HL-60 (cell line): ENCODE measurements around the gene TRAK2.

Source experiments
- GABPA ChIP-seq: IDR thresholded peaks from 2 replicates; pipeline ENCODE4 v1.6.1; 2012; ENCODE audit warnings: low read depth
- POLR2AphosphoS5 ChIP-seq: IDR thresholded peaks from 2 replicates; pipeline ENCODE4 v1.6.1; 2012; ENCODE audit warnings: low read depth
- SPI1 ChIP-seq: IDR thresholded peaks from 2 replicates; pipeline ENCODE4 v1.6.1; 2012; ENCODE audit warnings: low read depth, mild to moderate bottlenecking, borderline replicate concordance
- TF ChIP-seq, protein P1 (sequence below): IDR thresholded peaks from one replicate; pipeline ENCODE4 v1.5.1; 2011; ENCODE audit warnings: low read length, control low read depth, inconsistent platforms; ENCODE audit not compliant: insufficient read depth

DNA sequence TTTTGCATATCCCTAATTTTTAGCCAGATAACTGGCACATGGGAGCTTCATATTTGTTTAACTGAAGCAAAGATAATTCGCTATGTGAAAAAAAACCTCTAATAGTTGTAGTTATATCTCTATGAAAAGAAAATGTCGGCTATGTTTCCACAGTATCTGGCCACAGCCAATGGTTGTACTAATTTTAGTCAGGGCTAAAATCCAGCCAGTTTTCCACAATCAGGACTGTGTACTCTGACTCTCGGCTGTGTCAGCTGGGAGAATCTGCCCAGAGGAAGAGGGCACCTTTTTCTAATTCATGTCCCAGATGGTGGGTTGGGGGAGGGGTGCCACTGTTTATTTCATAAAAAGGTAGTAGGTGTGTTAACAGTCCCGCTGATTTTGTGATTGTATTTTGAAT, 39.0 kb upstream of the TRAK2 start:
- TF ChIP-seq, protein P1, sequence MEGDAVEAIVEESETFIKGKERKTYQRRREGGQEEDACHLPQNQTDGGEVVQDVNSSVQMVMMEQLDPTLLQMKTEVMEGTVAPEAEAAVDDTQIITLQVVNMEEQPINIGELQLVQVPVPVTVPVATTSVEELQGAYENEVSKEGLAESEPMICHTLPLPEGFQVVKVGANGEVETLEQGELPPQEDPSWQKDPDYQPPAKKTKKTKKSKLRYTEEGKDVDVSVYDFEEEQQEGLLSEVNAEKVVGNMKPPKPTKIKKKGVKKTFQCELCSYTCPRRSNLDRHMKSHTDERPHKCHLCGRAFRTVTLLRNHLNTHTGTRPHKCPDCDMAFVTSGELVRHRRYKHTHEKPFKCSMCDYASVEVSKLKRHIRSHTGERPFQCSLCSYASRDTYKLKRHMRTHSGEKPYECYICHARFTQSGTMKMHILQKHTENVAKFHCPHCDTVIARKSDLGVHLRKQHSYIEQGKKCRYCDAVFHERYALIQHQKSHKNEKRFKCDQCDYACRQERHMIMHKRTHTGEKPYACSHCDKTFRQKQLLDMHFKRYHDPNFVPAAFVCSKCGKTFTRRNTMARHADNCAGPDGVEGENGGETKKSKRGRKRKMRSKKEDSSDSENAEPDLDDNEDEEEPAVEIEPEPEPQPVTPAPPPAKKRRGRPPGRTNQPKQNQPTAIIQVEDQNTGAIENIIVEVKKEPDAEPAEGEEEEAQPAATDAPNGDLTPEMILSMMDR = no peak
- TF ChIP-seq SPI1 (no peak), POLR2AphosphoS5 (no peak), GABPA (no peak)
